ENCODE results near the gene RNF225.

RNF225 gene

DNA sequence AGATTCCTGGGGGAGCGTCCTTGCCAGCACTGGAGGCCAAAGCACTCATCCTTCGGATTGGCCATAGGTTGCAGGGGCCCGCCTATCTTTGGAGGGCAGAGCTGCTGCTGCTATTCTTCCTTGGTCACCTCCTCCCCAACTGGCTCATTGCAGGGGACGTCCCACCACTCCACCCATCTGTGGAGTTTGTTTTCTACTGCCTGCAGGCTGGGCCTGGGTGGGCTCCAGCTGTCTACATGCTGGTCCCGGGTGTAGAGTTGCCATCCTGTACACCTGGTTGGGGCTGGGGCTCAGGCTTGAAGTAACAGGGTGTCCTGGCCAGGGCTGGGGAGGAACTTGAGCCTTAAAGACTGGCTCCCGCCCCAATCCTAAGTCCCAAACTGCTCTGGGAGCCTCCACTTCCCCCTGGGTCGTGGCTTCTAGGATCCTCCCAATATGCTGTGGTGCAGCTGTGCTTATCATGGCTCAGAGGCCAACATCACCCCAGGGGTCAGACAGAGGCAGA, 2.1 kb downstream of the RNF225 start:
- no peak overlapping the region for H3K27ac ChIP-seq (replicated peaks; ENCODE audit: low read length)
- no peak overlapping the region for H3K9ac ChIP-seq (ENCODE audit: low read depth, low read length, poor library complexity)
- peaks cover 7 to 17% of the 10 kb centered on the region in 2 donors for H3K4me1 ChIP-seq (ENCODE audit: control insufficient read depth in 2 of 2, insufficient read depth in 1 of 2, low read depth in 1 of 2, low read length in 2 of 2)
- peaks cover 11% of the 10 kb centered on the region for H3K79me1 ChIP-seq (ENCODE audit: low read depth, low read length)
- H4K91ac ChIP-seq (ENCODE audit: low read depth, low read length, poor library complexity), result no peak overlapping the region
- H2BK15ac ChIP-seq (ENCODE audit: low read length), result peak overlapping the region; percentile 49
- peaks cover 1 to 6% of the 10 kb centered on the region in 2 donors for H3K9me3 ChIP-seq (replicated peaks in 1 of 2; ENCODE audit: control insufficient read depth in 2 of 2, insufficient read depth in 1 of 2, low read depth in 1 of 2, low read length in 2 of 2)
- WGBS, 2 donors (ENCODE audit: extremely low coverage in 2 of 2, insufficient read length in 2 of 2, insufficient replicate concordance in 1 of 2), result no CpG with 5 or more reads among the region's 7 CpGs
- peak overlapping the region; percentile 96 for H2AK5ac ChIP-seq (ENCODE audit: low read depth, low read length)
- H2AFZ ChIP-seq (ENCODE audit: low read length), result no peak overlapping the region
- no peak overlapping the region for H3K14ac ChIP-seq (ENCODE audit: low read length)
- H2BK12ac ChIP-seq (ENCODE audit: low read length), result no peak overlapping the region
- H3K27me3 ChIP-seq (ENCODE audit: control insufficient read depth in 3 of 3, insufficient read depth in 3 of 3, low read depth in 1 of 3, low read length in 3 of 3), result peaks cover 0 to 22% (median 7%) of the 10 kb centered on the region in 3 experiments
- no peak overlapping the region for H2BK5ac ChIP-seq (ENCODE audit: low read length)
- peaks cover 22 to 37% of the 10 kb centered on the region in 2 donors for H3K36me3 ChIP-seq (replicated peaks in 1 of 2; ENCODE audit: control insufficient read depth in 2 of 2, insufficient read depth in 2 of 2, low read length in 2 of 2)
- H3K4ac ChIP-seq (ENCODE audit: low read length), result no peak overlapping the region
- DNase-seq (ENCODE audit: low spot score), result no peak
- H3K4me2 ChIP-seq (ENCODE audit: insufficient read depth, low read length, poor library complexity, severe bottlenecking), result no peak overlapping the region
- H3K23ac ChIP-seq (ENCODE audit: low read depth, low read length, poor library complexity), result no peak overlapping the region
- H3K18ac ChIP-seq (ENCODE audit: low read length), result peak overlapping the region; percentile 57
- no peak overlapping the region for H4K8ac ChIP-seq (ENCODE audit: low read depth, low read length)
- no peak overlapping the region for H3K4me3 ChIP-seq (ENCODE audit: low read length in 2 of 2)
- H2BK120ac ChIP-seq (ENCODE audit: low read depth, low read length), result no peak overlapping the region

DNA sequence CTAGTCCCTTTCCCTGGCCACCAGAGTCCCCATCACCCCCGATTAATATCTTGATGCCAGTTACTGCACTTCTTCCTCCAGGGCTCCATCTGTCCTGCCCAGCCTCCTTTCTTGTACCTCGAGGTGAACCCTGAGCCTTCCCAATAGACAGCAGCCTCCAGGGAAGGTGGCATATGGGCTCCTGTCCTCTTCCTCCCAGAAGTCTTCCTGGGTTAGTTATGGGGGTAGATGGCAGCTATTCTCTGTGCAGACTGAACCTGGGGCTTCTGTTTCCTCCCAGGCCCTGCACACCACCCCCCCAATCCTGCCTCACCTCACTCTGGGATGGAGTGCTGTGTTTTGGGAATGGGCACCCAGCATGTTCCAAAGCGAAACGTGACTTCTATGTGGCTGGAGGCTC, 2.6 kb downstream of the RNF225 start:
- Histone ChIP-seq H3K36me3 (replicated peaks in 1 of 2; ENCODE audit: control insufficient read depth in 2 of 2, insufficient read depth in 2 of 2, low read length in 2 of 2) (peaks cover 19 to 37% of the 10 kb centered on the region in 2 donors), H3K9ac (ENCODE audit: low read depth, low read length, poor library complexity) (no peak overlapping the region), H3K4ac (ENCODE audit: low read length) (no peak overlapping the region), H3K79me1 (ENCODE audit: low read depth, low read length) (peaks cover 8% of the 10 kb centered on the region), H3K27me3 (ENCODE audit: control insufficient read depth in 3 of 3, insufficient read depth in 3 of 3, low read depth in 1 of 3, low read length in 3 of 3) (peaks cover 0 to 22% (median 7%) of the 10 kb centered on the region in 3 experiments), H4K91ac (ENCODE audit: low read depth, low read length, poor library complexity) (no peak overlapping the region), H2AFZ (ENCODE audit: low read length) (no peak overlapping the region), H3K14ac (ENCODE audit: low read length) (no peak overlapping the region), H4K8ac (ENCODE audit: low read depth, low read length) (no peak overlapping the region), H3K4me3 (ENCODE audit: low read length in 2 of 2) (no peak overlapping the region), H2AK5ac (ENCODE audit: low read depth, low read length) (peak overlapping the region; percentile 96), H3K23ac (ENCODE audit: low read depth, low read length, poor library complexity) (no peak overlapping the region), H3K9me3 (replicated peaks in 1 of 2; ENCODE audit: control insufficient read depth in 2 of 2, insufficient read depth in 1 of 2, low read depth in 1 of 2, low read length in 2 of 2) (peaks cover 3 to 11% of the 10 kb centered on the region in 2 donors), H2BK5ac (ENCODE audit: low read length) (no peak overlapping the region), H3K18ac (ENCODE audit: low read length) (no peak overlapping the region), H2BK15ac (ENCODE audit: low read length) (no peak overlapping the region), H2BK120ac (ENCODE audit: low read depth, low read length) (no peak overlapping the region), H3K27ac (replicated peaks; ENCODE audit: low read length) (no peak overlapping the region), H2BK12ac (ENCODE audit: low read length) (no peak overlapping the region), H3K4me2 (ENCODE audit: insufficient read depth, low read length, poor library complexity, severe bottlenecking) (no peak overlapping the region), H3K4me1 (ENCODE audit: control insufficient read depth in 2 of 2, insufficient read depth in 1 of 2, low read depth in 1 of 2, low read length in 2 of 2) (peaks cover 7 to 17% of the 10 kb centered on the region in 2 donors)
- no peak for DNase-seq (ENCODE audit: low spot score)
- WGBS, 2 donors (ENCODE audit: extremely low coverage in 2 of 2, insufficient read length in 2 of 2, insufficient replicate concordance in 1 of 2), result no CpG with 5 or more reads among the region's 4 CpGs

- H3K23ac ChIP-seq (ENCODE audit: low read depth, low read length, poor library complexity), result no peak overlapping the region
- H3K27ac ChIP-seq (replicated peaks; ENCODE audit: low read length), result no peak overlapping the region
These were observed 3.1 kb downstream of the RNF225 start for GRCh38 chr19:58398545-58398944.

GRCh38 chr19:58399903-58400302, 4.4 kb downstream of the RNF225 start:
- H3K79me1 ChIP-seq (ENCODE audit: low read depth, low read length), result peaks cover 8% of the 10 kb centered on the region
- no peak overlapping the region for H3K9ac ChIP-seq (ENCODE audit: low read depth, low read length, poor library complexity)
- no peak overlapping the region for H3K18ac ChIP-seq (ENCODE audit: low read length)
- H2BK12ac ChIP-seq (ENCODE audit: low read length), result no peak overlapping the region
- no peak overlapping the region for H2AFZ ChIP-seq (ENCODE audit: low read length)
- H3K4me3 ChIP-seq (ENCODE audit: low read length in 2 of 2), result peak overlapping the region in 1 of 2 donors; percentile 66
- no peak overlapping the region for H4K8ac ChIP-seq (ENCODE audit: low read depth, low read length)
- H3K36me3 ChIP-seq (replicated peaks in 1 of 2; ENCODE audit: control insufficient read depth in 2 of 2, insufficient read depth in 2 of 2, low read length in 2 of 2), result peaks cover 5 to 23% of the 10 kb centered on the region in 2 donors
- H2BK5ac ChIP-seq (ENCODE audit: low read length), result peak overlapping the region; percentile 78
- H3K23ac ChIP-seq (ENCODE audit: low read depth, low read length, poor library complexity), result no peak overlapping the region
- no peak overlapping the region for H3K4ac ChIP-seq (ENCODE audit: low read length)
- no peak for DNase-seq (ENCODE audit: low spot score)
- peaks cover 0 to 22% (median 7%) of the 10 kb centered on the region in 3 experiments for H3K27me3 ChIP-seq (ENCODE audit: control insufficient read depth in 3 of 3, insufficient read depth in 3 of 3, low read depth in 1 of 3, low read length in 3 of 3)
- H3K27ac ChIP-seq (replicated peaks; ENCODE audit: low read length), result no peak overlapping the region
- WGBS, 2 donors (ENCODE audit: extremely low coverage in 2 of 2, insufficient read length in 2 of 2, insufficient replicate concordance in 1 of 2), result no CpG with 5 or more reads among the region's 3 CpGs
- H3K9me3 ChIP-seq (replicated peaks in 1 of 2; ENCODE audit: control insufficient read depth in 2 of 2, insufficient read depth in 1 of 2, low read depth in 1 of 2, low read length in 2 of 2), result peaks cover 3 to 19% of the 10 kb centered on the region in 2 donors
- peaks cover 7 to 17% of the 10 kb centered on the region in 2 donors for H3K4me1 ChIP-seq (ENCODE audit: control insufficient read depth in 2 of 2, insufficient read depth in 1 of 2, low read depth in 1 of 2, low read length in 2 of 2)
- H4K91ac ChIP-seq (ENCODE audit: low read depth, low read length, poor library complexity), result no peak overlapping the region
- H2BK15ac ChIP-seq (ENCODE audit: low read length), result peak overlapping the region; percentile 95
- no peak overlapping the region for H2BK120ac ChIP-seq (ENCODE audit: low read depth, low read length)
- no peak overlapping the region for H3K4me2 ChIP-seq (ENCODE audit: insufficient read depth, low read length, poor library complexity, severe bottlenecking)
- H3K14ac ChIP-seq (ENCODE audit: low read length), result no peak overlapping the region
- H2AK5ac ChIP-seq (ENCODE audit: low read depth, low read length), result peak overlapping the region; percentile 100

More at GRCh38 chr19:58398545-58398944, 3.1 kb downstream of the RNF225 start:
- Histone ChIP-seq H4K91ac (ENCODE audit: low read depth, low read length, poor library complexity) (no peak overlapping the region), H3K14ac (ENCODE audit: low read length) (no peak overlapping the region), H3K4me1 (ENCODE audit: control insufficient read depth in 2 of 2, insufficient read depth in 1 of 2, low read depth in 1 of 2, low read length in 2 of 2) (peaks cover 7 to 17% of the 10 kb centered on the region in 2 donors), H2BK5ac (ENCODE audit: low read length) (no peak overlapping the region), H3K18ac (ENCODE audit: low read length) (no peak overlapping the region), H3K27me3 (ENCODE audit: control insufficient read depth in 3 of 3, insufficient read depth in 3 of 3, low read depth in 1 of 3, low read length in 3 of 3) (peaks cover 0 to 22% (median 7%) of the 10 kb centered on the region in 3 experiments), H2AK5ac (ENCODE audit: low read depth, low read length) (no peak overlapping the region), H3K79me1 (ENCODE audit: low read depth, low read length) (peaks cover 8% of the 10 kb centered on the region), H3K4me2 (ENCODE audit: insufficient read depth, low read length, poor library complexity, severe bottlenecking) (no peak overlapping the region), H4K8ac (ENCODE audit: low read depth, low read length) (no peak overlapping the region), H2BK15ac (ENCODE audit: low read length) (no peak overlapping the region), H2AFZ (ENCODE audit: low read length) (no peak overlapping the region), H3K36me3 (replicated peaks in 1 of 2; ENCODE audit: control insufficient read depth in 2 of 2, insufficient read depth in 2 of 2, low read length in 2 of 2) (peaks cover 14 to 36% of the 10 kb centered on the region in 2 donors), H3K4me3 (ENCODE audit: low read length in 2 of 2) (no peak overlapping the region), H2BK120ac (ENCODE audit: low read depth, low read length) (no peak overlapping the region), H2BK12ac (ENCODE audit: low read length) (no peak overlapping the region), H3K9ac (ENCODE audit: low read depth, low read length, poor library complexity) (no peak overlapping the region), H3K4ac (ENCODE audit: low read length) (no peak overlapping the region), H3K9me3 (replicated peaks in 1 of 2; ENCODE audit: control insufficient read depth in 2 of 2, insufficient read depth in 1 of 2, low read depth in 1 of 2, low read length in 2 of 2) (peaks cover 3 to 14% of the 10 kb centered on the region in 2 donors)
- no CpG with 5 or more reads among the region's 6 CpGs for WGBS, 2 donors (ENCODE audit: extremely low coverage in 2 of 2, insufficient read length in 2 of 2, insufficient replicate concordance in 1 of 2)
- DNase-seq (ENCODE audit: low spot score), result no peak
